Endodermal cell (in vitro differentiated cells): ENCODE data around the gene DPM3. TPM values are rescaled to one million over a fixed set of nuclear protein-coding genes. Genes with fewer than 3 reads are reported as not detected.

Experiments
- DNase-seq: peaks from one replicate; pipeline ENCODE4 v3.0.0-alpha.2; 2017
- H3K27ac ChIP-seq: 2 replicates; pipeline ENCODE4 v1.5.1; 2013; ENCODE audit warnings: mild to moderate bottlenecking, low read depth, low read length, moderate library complexity
- H3K27me3 ChIP-seq: 2 replicates; pipeline ENCODE4 v1.6.1; 2013; ENCODE audit warnings: mild to moderate bottlenecking, low read length, moderate library complexity; ENCODE audit not compliant: insufficient read depth, control insufficient read depth, poor library complexity, severe bottlenecking
- H3K36me3 ChIP-seq: 2 replicates; pipeline ENCODE4 v1.7.0; 2013; ENCODE audit warnings: mild to moderate bottlenecking, low read length, moderate library complexity; ENCODE audit not compliant: control insufficient read depth, insufficient read depth
- H3K4me1 ChIP-seq: one replicate; pipeline ENCODE4 v1.7.0; 2013; ENCODE audit warnings: low read length; ENCODE audit not compliant: control insufficient read depth, insufficient read depth
- H3K4me3 ChIP-seq: 2 replicates; pipeline ENCODE4 v1.5.1; 2013; ENCODE audit warnings: mild to moderate bottlenecking, low read length, moderate library complexity
- H3K9ac ChIP-seq: 2 replicates; pipeline ENCODE4 v1.6.1; 2013; ENCODE audit warnings: mild to moderate bottlenecking, low read length, moderate library complexity; ENCODE audit not compliant: poor library complexity, severe bottlenecking; ENCODE audit errors: extremely low read depth
- H3K9me3 ChIP-seq: 2 replicates; pipeline ENCODE4 v1.6.1; 2013; ENCODE audit warnings: mild to moderate bottlenecking, low read length, moderate library complexity; ENCODE audit not compliant: control insufficient read depth
- H3K27ac Mint-ChIP-seq: 2 replicates; pipeline ENCODE4 v1.8.0; 2020; ENCODE audit warnings: mixed read lengths
- H3K27me3 Mint-ChIP-seq: 2 replicates; pipeline ENCODE4 v1.8.0; 2021; ENCODE audit warnings: mild to moderate bottlenecking, mixed read lengths; ENCODE audit not compliant: insufficient read depth
- H3K36me3 Mint-ChIP-seq: 2 replicates; pipeline ENCODE4 v1.8.0; 2020; ENCODE audit warnings: low read depth, mixed read lengths
- H3K4me1 Mint-ChIP-seq: 2 replicates; pipeline ENCODE4 v1.8.0; 2020; ENCODE audit warnings: mixed read lengths
- H3K4me3 Mint-ChIP-seq: 2 replicates; pipeline ENCODE4 v1.8.0; 2020; ENCODE audit warnings: mild to moderate bottlenecking, moderate library complexity, mixed read lengths
- H3K9me3 Mint-ChIP-seq: 2 replicates; pipeline ENCODE4 v1.8.0; 2020; ENCODE audit warnings: mild to moderate bottlenecking, mixed read lengths
- WGBS, 2 experiments: methylation state at CpG; one replicate each; pipeline versions ENCODE4 v1.1.5 to v1.1.7; 2013; ENCODE audit warnings: missing lambda C conversion rate in 2 of 2, mixed read lengths in 1 of 2; ENCODE audit not compliant: insufficient coverage in 1 of 2, insufficient read length in 1 of 2; 5-methylcytosine and 5-hydroxymethylcytosine counted together
- total RNA-seq, 2 donors: library from RNA; stranded (reverse); fragmentation: NEBNext Ultra II Directional in 1 of 2; extraction: Animal tissue kit (Norgen Biotek cat#: 25700) in 1 of 2; gene quantifications; 2 replicates in 1 of 2; 3 replicates in 1 of 2; pipeline ENCODE4 v1.2.1, GENCODE V29; 2021
- TF ChIP-seq, protein P1 (sequence below): fragments of 200-600 bp; sonication (generic); conservative IDR thresholded peaks from 2 replicates; pipeline ENCODE4 v1.5.0; 2021; ENCODE audit warnings: antibody characterized with exemption, mild to moderate bottlenecking

Gene DPM3
- total RNA-seq, 2 donors from 2014 or later = 48.8 to 73.4 TPM

DNA sequence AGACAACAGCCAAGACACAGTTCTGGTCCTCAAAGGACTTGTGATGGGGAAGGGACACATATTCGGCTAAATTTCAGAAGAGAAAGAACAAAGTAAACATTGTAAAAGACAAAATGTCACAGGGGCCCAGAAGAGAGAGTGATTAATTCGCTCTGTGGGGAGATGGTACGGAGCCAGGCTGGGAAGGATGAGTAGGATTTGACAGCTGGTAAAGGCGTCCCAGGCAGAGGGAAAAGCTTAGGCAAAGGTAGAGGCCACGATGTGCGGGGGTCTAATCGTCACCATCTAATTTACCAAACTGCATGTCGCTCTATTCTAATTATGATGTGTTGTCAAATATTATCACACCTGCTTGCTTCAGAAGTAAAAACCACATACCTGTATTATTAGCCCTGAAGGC lies 29.9 kb downstream of the DPM3 start:
- no peak overlapping the region for H3K4me3 ChIP-seq
- H3K4me1 ChIP-seq = no peaks in the 10 kb centered on the region
- no peaks in the 10 kb centered on the region for H3K36me3 ChIP-seq
- peaks cover 15% of the 10 kb centered on the region for H3K27me3 ChIP-seq
- no peaks in the 10 kb centered on the region for H3K9me3 ChIP-seq
- H3K4me3 Mint-ChIP-seq = no peak overlapping the region
- no peak overlapping the region for H3K9ac ChIP-seq
- no peak for DNase-seq
- TF ChIP-seq, protein P1, sequence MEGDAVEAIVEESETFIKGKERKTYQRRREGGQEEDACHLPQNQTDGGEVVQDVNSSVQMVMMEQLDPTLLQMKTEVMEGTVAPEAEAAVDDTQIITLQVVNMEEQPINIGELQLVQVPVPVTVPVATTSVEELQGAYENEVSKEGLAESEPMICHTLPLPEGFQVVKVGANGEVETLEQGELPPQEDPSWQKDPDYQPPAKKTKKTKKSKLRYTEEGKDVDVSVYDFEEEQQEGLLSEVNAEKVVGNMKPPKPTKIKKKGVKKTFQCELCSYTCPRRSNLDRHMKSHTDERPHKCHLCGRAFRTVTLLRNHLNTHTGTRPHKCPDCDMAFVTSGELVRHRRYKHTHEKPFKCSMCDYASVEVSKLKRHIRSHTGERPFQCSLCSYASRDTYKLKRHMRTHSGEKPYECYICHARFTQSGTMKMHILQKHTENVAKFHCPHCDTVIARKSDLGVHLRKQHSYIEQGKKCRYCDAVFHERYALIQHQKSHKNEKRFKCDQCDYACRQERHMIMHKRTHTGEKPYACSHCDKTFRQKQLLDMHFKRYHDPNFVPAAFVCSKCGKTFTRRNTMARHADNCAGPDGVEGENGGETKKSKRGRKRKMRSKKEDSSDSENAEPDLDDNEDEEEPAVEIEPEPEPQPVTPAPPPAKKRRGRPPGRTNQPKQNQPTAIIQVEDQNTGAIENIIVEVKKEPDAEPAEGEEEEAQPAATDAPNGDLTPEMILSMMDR = no peak
- 84% methylated on average over 5 to 8 of the region's 8 CpGs for WGBS, 2 experiments
- H3K36me3 Mint-ChIP-seq = no peaks in the 10 kb centered on the region
- H3K9me3 Mint-ChIP-seq = no peaks in the 10 kb centered on the region
- H3K4me1 Mint-ChIP-seq = no peaks in the 10 kb centered on the region
- no peak overlapping the region for H3K27ac ChIP-seq
- no peak overlapping the region for H3K27ac Mint-ChIP-seq
- peaks cover 24% of the 10 kb centered on the region for H3K27me3 Mint-ChIP-seq

DNA sequence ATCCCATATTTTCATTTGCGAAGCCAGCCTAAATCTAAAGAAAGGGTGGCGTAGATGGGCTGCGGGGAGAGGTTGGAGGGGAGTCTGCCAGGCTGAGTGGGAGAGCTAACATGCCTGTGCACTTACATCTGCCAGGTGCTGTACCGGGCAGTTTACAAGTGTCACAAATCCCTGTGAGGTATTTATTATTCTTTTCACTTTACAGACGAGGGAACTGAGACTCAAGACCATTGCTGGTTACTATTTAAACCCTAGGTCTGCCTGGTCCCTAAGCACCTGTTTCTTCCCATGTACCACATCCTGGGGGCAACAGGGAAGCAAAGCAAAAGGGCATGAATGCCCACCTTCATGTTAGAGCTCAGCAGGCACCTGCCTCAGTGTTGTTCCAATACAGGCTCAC lies 32.0 kb downstream of the DPM3 start:
- TF ChIP-seq, protein P1 = no peak
- Histone ChIP-seq H3K27me3 (peaks cover 15% of the 10 kb centered on the region), H3K9ac (no peak overlapping the region), H3K4me3 (no peak overlapping the region), H3K4me1 (no peaks in the 10 kb centered on the region), H3K27ac (no peak overlapping the region), H3K9me3 (no peaks in the 10 kb centered on the region), H3K36me3 (no peaks in the 10 kb centered on the region)
- no peaks in the 10 kb centered on the region for H3K4me1 Mint-ChIP-seq
- 86 to 88% methylated on average over 5 of the region's 5 CpGs for WGBS, 2 experiments
- peaks cover 39% of the 10 kb centered on the region for H3K27me3 Mint-ChIP-seq
- no peak for DNase-seq
- H3K27ac Mint-ChIP-seq = no peak overlapping the region
- no peak overlapping the region for H3K4me3 Mint-ChIP-seq
- no peaks in the 10 kb centered on the region for H3K9me3 Mint-ChIP-seq
- H3K36me3 Mint-ChIP-seq = no peaks in the 10 kb centered on the region

DNA sequence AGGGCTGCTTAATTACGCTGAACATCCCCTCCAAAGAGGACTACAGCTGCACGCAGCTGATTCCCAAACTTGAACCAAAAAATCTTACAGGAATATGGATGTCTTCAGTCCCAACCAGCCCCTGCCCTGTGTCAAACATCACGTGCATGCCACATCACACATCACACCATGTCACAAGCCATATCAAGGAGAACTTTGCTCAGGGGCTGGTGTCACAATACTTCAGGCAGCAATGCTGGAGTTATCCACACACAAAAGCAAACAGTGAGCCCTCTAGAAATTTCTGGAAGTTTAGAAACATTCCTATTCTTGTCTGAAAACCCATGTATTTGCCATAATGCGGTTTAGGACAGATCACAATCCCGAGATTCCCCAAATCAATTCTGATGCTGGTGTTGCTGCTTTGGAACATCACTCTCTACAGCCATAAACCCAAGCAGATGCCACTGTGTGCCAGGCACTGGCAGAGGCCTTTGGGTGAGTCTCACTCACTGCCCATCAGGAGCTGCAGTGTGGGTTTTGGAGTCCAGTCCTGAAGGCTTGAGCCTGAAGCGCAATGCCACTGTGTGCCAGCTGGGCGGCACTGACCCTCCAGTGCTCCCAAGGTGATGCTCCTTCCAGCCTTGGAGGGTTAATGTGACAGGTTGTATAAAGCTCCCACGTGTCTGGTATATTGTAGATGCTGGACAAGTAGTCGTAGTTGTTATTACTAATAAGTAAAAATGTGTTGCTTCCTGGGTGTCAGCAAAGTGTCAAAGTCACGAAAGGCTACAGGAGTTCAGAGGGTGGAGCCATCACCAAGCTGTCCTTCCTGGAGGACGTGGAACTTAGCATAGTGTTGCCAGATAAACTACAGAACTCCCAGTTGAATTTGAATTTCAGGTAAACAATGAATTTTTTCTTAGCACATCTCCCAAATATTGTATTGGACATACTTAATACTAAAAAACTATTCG lies 32.7 kb downstream of the DPM3 start:
- Mint-ChIP-seq H3K4me1 (no peaks in the 10 kb centered on the region), H3K27ac (no peak overlapping the region), H3K36me3 (no peaks in the 10 kb centered on the region), H3K27me3 (peaks cover 40% of the 10 kb centered on the region), H3K9me3 (no peaks in the 10 kb centered on the region), H3K4me3 (no peak overlapping the region)
- H3K4me1 ChIP-seq = no peaks in the 10 kb centered on the region
- H3K36me3 ChIP-seq = no peaks in the 10 kb centered on the region
- no peak for DNase-seq
- TF ChIP-seq, protein P1 = no peak
- WGBS, 2 experiments = 82% methylated on average over 9 to 12 of the region's 12 CpGs
- H3K27ac ChIP-seq = no peak overlapping the region
- no peaks in the 10 kb centered on the region for H3K9me3 ChIP-seq
- no peak overlapping the region for H3K9ac ChIP-seq
- H3K27me3 ChIP-seq = peaks cover 15% of the 10 kb centered on the region
- H3K4me3 ChIP-seq = no peak overlapping the region
